Keratinocyte (primary cell): Measurements from ENCODE around the gene TBRG4. TPM values are rescaled to one million over a fixed set of nuclear protein-coding genes. Genes with fewer than 3 reads are reported as not detected.

ENCODE experiments used
- DNase-seq: peaks from one replicate; pipeline ENCODE4 v3.0.0-alpha.2; 2011; ENCODE audit warnings: low read depth, missing footprints, low spot score
- FAIRE-seq: peaks from 2 replicates; lab custom pipeline; 2011; peaks lifted over from hg19 to GRCh38; lab: Jason Lieb, UNC
- H2AFZ ChIP-seq: 2 replicates; pipeline ENCODE4 v1.6.0; 2012; ENCODE audit warnings: low read length, control low read depth, inconsistent platforms; ENCODE audit not compliant: control insufficient read depth
- H3K27ac ChIP-seq: 2 replicates; pipeline ENCODE4 v1.5.1; 2011; ENCODE audit warnings: low read length; ENCODE audit not compliant: control insufficient read depth, insufficient read depth
- H3K27me3 ChIP-seq: 3 replicates; pipeline ENCODE4 v1.6.0; 2011; ENCODE audit warnings: low read length; ENCODE audit not compliant: control insufficient read depth, insufficient read depth; ENCODE audit errors: extremely low read depth
- H3K36me3 ChIP-seq, 2 experiments: 2 replicates in 1 of 2; 3 replicates in 1 of 2; pipeline ENCODE4 v1.5.1; 2011; ENCODE audit warnings: low read length in 2 of 2, mild to moderate bottlenecking in 1 of 2; ENCODE audit not compliant: control insufficient read depth in 2 of 2, insufficient read depth in 2 of 2; ENCODE audit errors: extremely low read depth in 1 of 2
- H3K4me1 ChIP-seq: 3 replicates; pipeline ENCODE4 v1.5.1; 2011; ENCODE audit warnings: low read length; ENCODE audit not compliant: control insufficient read depth, insufficient read depth; ENCODE audit errors: extremely low read depth
- H3K4me2 ChIP-seq: 3 replicates; pipeline ENCODE4 v1.6.0; 2011; ENCODE audit warnings: low read depth, low read length; ENCODE audit not compliant: control insufficient read depth, insufficient read depth; ENCODE audit errors: extremely low read depth
- H3K4me3 ChIP-seq, 3 experiments: fragments of 200-600 bp in 1 of 3; sonication (generic) in 1 of 3; 2 replicates in 2 of 3; 3 replicates in 1 of 3; pipeline ENCODE4 v1.5.1; 2011 to 2016; ENCODE audit warnings: low read length in 3 of 3, mild to moderate bottlenecking in 3 of 3, control low read depth in 2 of 3, inconsistent platforms in 1 of 3, low read depth in 1 of 3, mixed read lengths in 1 of 3, mixed run types in 1 of 3, moderate library complexity in 1 of 3; ENCODE audit not compliant: control insufficient read depth in 2 of 3, insufficient read depth in 2 of 3; ENCODE audit errors: extremely low read depth in 1 of 3
- H3K79me2 ChIP-seq: 2 replicates; pipeline ENCODE4 v1.6.0; 2012; ENCODE audit warnings: low read length; ENCODE audit not compliant: control insufficient read depth, insufficient read depth
- H3K9ac ChIP-seq: 3 replicates; pipeline ENCODE4 v1.6.0; 2011; ENCODE audit warnings: low read length; ENCODE audit not compliant: control insufficient read depth, insufficient read depth; ENCODE audit errors: extremely low read depth
- H3K9me1 ChIP-seq: 3 replicates; pipeline ENCODE4 v1.6.0; 2011; ENCODE audit warnings: low read length; ENCODE audit not compliant: control insufficient read depth, insufficient read depth; ENCODE audit errors: extremely low read depth
- H3K9me3 ChIP-seq: 2 replicates; pipeline ENCODE4 v1.5.1; 2012; ENCODE audit warnings: low read depth, low read length; ENCODE audit not compliant: control insufficient read depth
- H4K20me1 ChIP-seq: 3 replicates; pipeline ENCODE4 v1.6.0; 2011; ENCODE audit warnings: low read length; ENCODE audit not compliant: control insufficient read depth, insufficient read depth; ENCODE audit errors: extremely low read depth
- EZH2 ChIP-seq: IDR thresholded peaks from one replicate; pipeline ENCODE4 v1.6.1; 2012; ENCODE audit warnings: inconsistent platforms, mild to moderate bottlenecking, low read length, moderate library complexity
- dilution Hi-C: fragments of 300-500 bp; cut with MboI; formaldehyde crosslinking; loops from one replicate; pipeline ENCODE4 v1.7.0; 2020; ENCODE audit warnings: low sequenced_read_pairs; ENCODE audit not compliant: extremely low pct_ligation_motif_present
- polyA plus RNA-seq, 5 experiments: library from polyadenylated mRNA; depleted of rRNA in 3 of 5; stranded (reverse) in 3 of 5; stranded (forward) in 1 of 5; unstranded in 1 of 5; fragments of >200 nt; gene quantifications; 1 replicate in 1 of 5; 2 replicates in 3 of 5; 3 replicates in 1 of 5; pipeline versions ENCODE4 v1.2.1 to v1.2.3, GENCODE V29; 2011 to 2012; ENCODE audit warnings: missing spikeins in 2 of 5, low read depth in 1 of 5, low replicate concordance in 1 of 5
- TF ChIP-seq, protein P1 (sequence below), 3 experiments: IDR thresholded peaks in 1 of 3; conservative IDR thresholded peaks in 1 of 3; optimal IDR thresholded peaks in 1 of 3; 2 replicates in 2 of 3; 3 replicates in 1 of 3; pipeline versions ENCODE3 to v1.5.1; 2011; ENCODE audit warnings: low read length in 3 of 3, mild to moderate bottlenecking in 3 of 3, moderate library complexity in 2 of 3, control low read depth in 1 of 3, inconsistent platforms in 1 of 3; ENCODE audit not compliant: insufficient read depth in 2 of 3; ENCODE audit errors: extremely low read depth in 1 of 3

TBRG4 gene
- polyA plus RNA-seq, 1 donor (not counting 4 experiments of a cell fraction or from before 2014, with no cell fraction given), result 90.5 TPM

DNA sequence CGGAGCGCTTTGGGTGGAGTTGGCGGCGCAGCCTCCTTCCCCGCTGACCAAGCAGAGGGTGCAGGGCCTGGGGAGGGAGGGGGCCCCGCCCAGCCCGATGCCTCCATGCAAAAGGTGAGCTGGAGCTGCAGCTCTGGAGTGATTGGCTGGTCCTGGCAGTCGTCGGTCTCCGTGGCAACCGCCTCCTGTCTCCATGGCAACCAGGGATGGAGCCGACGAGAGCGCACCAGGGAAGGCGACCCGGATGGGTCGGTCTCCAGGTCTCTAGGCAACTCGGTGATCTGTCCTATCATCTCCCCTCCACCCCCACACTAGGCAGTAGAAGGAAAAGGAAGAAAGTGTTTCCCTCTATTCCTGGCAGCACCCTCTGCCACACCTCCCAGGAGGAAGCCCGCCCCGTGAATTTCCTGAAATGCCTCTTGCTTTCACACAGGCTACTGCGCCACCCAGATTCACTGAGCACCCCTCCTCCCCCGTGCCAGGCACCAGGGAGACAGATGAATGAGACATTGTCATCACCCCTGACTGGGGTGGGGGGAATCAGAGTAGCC, 22.1 kb downstream of the TBRG4 start:
- Histone ChIP-seq H2AFZ (peak overlapping the region; percentile 62), H3K79me2 (no peaks in the 10 kb centered on the region), H3K4me2 (peak overlapping the region; percentile 64), H3K27me3 (no peaks in the 10 kb centered on the region), H3K36me3 (no peaks in the 10 kb centered on the region), H3K9me3 (no peaks in the 10 kb centered on the region), H3K27ac (no peak overlapping the region), H3K4me3 (peak overlapping the region; percentile 30 to 61 (median 56)), H3K4me1 (peaks cover 12% of the 10 kb centered on the region), H3K9me1 (no peaks in the 10 kb centered on the region), H4K20me1 (peaks cover 3% of the 10 kb centered on the region), H3K9ac (no peak overlapping the region)
- TF ChIP-seq, protein P1, sequence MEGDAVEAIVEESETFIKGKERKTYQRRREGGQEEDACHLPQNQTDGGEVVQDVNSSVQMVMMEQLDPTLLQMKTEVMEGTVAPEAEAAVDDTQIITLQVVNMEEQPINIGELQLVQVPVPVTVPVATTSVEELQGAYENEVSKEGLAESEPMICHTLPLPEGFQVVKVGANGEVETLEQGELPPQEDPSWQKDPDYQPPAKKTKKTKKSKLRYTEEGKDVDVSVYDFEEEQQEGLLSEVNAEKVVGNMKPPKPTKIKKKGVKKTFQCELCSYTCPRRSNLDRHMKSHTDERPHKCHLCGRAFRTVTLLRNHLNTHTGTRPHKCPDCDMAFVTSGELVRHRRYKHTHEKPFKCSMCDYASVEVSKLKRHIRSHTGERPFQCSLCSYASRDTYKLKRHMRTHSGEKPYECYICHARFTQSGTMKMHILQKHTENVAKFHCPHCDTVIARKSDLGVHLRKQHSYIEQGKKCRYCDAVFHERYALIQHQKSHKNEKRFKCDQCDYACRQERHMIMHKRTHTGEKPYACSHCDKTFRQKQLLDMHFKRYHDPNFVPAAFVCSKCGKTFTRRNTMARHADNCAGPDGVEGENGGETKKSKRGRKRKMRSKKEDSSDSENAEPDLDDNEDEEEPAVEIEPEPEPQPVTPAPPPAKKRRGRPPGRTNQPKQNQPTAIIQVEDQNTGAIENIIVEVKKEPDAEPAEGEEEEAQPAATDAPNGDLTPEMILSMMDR (optimal IDR thresholded peaks at IDR 0.05 in 1 of 3, IDR thresholded peaks at IDR 0.05 in 1 of 3, conservative IDR thresholded peaks at IDR 0.05 in 1 of 3; ENCODE audit: extremely low read depth in 1 of 3, insufficient read depth in 2 of 3, low read length in 3 of 3), result no peak
- no peak for TF ChIP-seq EZH2
- dilution Hi-C loops, result no loop called here
- DNase-seq (no peak), FAIRE-seq (no peak)

DNA sequence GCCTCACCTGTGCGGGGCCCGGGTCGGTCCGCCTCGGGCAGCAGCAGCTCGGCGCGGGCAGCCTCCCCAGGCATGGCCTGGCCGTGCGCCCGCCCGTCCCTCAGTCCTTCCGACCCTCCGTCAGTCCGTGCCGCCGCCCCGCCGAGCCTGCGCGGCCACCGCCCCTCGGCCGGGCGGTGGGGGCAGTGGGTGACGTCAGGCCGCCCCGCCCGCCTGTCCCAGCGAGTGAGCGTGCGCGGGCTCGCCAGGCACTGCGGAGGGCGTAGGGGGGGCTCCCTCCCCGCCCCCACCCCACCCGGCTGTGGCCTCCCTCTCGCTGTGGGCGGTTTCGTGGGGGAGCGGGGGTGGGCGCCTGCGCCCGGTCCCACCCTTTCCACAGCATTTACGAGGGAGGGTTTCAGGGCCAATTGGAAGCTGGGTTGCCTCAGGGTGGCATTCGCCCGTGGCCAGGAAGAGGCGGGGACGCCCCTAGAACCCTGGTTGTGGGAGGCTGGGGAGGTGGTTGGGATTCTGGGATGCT, 22.6 kb downstream of the TBRG4 start, which contains the start of gene NACAD:
Gene NACAD (minus strand): TSS at position 149 of the 520 bp plus-strand sequence. CDS start 75 bp downstream, at position 74.
- Histone ChIP-seq H3K36me3 (no peaks in the 10 kb centered on the region), H3K4me1 (peaks cover 12% of the 10 kb centered on the region), H3K27me3 (no peaks in the 10 kb centered on the region), H3K79me2 (no peaks in the 10 kb centered on the region), H3K9ac (no peak within 1 kb of the TSS), H2AFZ (peak within 1 kb of the TSS; percentile 62), H3K4me3 (peak within 1 kb of the TSS; percentile 30 to 61 (median 56)), H3K9me1 (no peaks in the 10 kb centered on the region), H3K4me2 (peak within 1 kb of the TSS; percentile 64), H3K27ac (no peak within 1 kb of the TSS), H4K20me1 (peaks cover 3% of the 10 kb centered on the region), H3K9me3 (no peaks in the 10 kb centered on the region)
- no peak for FAIRE-seq
- TF ChIP-seq EZH2, result no peak
- TF ChIP-seq, protein P1 (optimal IDR thresholded peaks at IDR 0.05 in 1 of 3, IDR thresholded peaks at IDR 0.05 in 1 of 3, conservative IDR thresholded peaks at IDR 0.05 in 1 of 3; ENCODE audit: extremely low read depth in 1 of 3, insufficient read depth in 2 of 3, low read length in 3 of 3), result no peak
- dilution Hi-C loops, result no loop called here
- DNase-seq, result no peak
